Measurements from ENCODE around the gene FSTL3. TPM values are rescaled to one million over a fixed set of nuclear protein-coding genes. Genes with fewer than 3 reads are reported as not detected.

Gene FSTL3
- total RNA-seq, 2 donors from 2014 or later, result 4.5 to 10.1 TPM

DNA sequence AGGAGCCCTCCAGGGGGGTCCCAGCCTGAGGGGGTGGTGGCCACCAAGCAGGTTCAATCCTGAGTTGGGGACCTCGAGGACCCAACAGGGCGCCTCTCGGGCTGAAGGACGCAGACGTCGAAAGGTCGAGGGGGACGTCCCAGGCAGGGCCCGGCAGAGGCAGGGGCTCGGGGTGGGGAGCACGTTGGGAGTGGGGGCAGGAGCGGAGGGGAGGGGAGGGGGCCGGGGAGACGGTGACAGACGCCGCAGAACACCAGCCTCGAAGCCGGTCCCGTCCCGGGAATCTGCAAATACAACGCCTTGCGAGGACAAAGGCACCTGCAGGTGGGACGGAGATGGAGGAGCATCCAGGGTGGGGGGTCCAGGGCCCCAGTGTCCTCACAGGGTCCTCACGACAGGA lies 32.5 kb upstream of the FSTL3 start:
- intact Hi-C loops (cut with DNase I), result no loop called here
- no peak for DNase-seq
- no peak overlapping the region for H3K27ac ChIP-seq
- TF ChIP-seq, protein P1, sequence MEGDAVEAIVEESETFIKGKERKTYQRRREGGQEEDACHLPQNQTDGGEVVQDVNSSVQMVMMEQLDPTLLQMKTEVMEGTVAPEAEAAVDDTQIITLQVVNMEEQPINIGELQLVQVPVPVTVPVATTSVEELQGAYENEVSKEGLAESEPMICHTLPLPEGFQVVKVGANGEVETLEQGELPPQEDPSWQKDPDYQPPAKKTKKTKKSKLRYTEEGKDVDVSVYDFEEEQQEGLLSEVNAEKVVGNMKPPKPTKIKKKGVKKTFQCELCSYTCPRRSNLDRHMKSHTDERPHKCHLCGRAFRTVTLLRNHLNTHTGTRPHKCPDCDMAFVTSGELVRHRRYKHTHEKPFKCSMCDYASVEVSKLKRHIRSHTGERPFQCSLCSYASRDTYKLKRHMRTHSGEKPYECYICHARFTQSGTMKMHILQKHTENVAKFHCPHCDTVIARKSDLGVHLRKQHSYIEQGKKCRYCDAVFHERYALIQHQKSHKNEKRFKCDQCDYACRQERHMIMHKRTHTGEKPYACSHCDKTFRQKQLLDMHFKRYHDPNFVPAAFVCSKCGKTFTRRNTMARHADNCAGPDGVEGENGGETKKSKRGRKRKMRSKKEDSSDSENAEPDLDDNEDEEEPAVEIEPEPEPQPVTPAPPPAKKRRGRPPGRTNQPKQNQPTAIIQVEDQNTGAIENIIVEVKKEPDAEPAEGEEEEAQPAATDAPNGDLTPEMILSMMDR (IDR thresholded peaks at IDR 0.05), result no peak
- H3K27me3 ChIP-seq, result no peaks in the 10 kb centered on the region
- peaks cover 11% of the 10 kb centered on the region for H3K36me3 ChIP-seq
- no peaks in the 10 kb centered on the region for H3K4me1 ChIP-seq
- H3K9me3 ChIP-seq, result no peaks in the 10 kb centered on the region
- no peak overlapping the region for H3K4me3 ChIP-seq
- H3K9ac ChIP-seq (ENCODE audit: low read depth in 2 of 2, low read length in 2 of 2), result no peak overlapping the region

DNA sequence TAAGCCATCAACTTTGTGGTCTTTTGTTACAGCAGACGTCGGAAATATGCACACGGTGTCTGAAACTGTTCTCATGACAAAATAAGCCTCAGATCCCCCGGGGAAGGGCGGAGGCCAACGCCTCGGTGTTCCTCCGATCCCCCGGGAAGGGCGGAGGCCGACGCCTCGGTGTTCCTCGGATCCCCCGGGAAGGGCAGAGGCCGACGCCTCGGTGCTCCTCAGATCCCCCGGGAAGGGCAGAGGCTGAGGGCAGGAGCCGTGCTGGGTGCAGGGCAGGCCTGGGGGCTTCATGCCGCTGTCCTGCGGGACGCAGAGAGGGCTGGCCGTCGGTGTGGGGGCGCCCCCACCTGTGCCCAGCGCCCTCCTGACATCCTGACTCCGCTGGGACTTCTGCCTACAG lies 31.8 kb upstream of the FSTL3 start:
- intact Hi-C loops (cut with DNase I), result no loop called here
- no peaks in the 10 kb centered on the region for H3K9me3 ChIP-seq
- no peaks in the 10 kb centered on the region for H3K27me3 ChIP-seq
- no peak for DNase-seq
- H3K36me3 ChIP-seq, result peaks cover 11% of the 10 kb centered on the region
- no peak overlapping the region for H3K4me3 ChIP-seq
- H3K27ac ChIP-seq, result no peak overlapping the region
- TF ChIP-seq, protein P1 (IDR thresholded peaks at IDR 0.05), result no peak
- no peaks in the 10 kb centered on the region for H3K4me1 ChIP-seq
- no peak overlapping the region for H3K9ac ChIP-seq (ENCODE audit: low read depth in 2 of 2, low read length in 2 of 2)

DNA sequence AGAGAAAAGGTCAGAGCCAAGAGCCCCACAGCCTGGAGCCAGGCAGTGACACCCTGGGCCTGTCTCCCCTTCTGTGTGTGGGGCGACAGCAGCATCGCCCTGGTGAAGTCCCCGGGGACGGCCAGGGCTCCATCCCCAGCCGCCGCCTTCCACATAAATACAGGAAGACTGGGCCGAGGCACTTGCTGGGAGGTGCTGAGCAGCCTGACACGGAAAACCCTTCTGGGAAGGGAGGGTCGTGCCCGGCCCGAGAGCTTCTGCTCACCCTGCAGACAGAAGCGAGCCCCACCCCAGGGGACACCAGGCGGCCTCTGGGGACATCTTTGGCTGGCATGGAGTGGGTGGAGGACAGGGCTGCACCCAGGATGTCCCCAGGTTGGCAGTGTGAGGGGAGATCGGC lies 31.4 kb upstream of the FSTL3 start:
- H3K27me3 ChIP-seq, result no peaks in the 10 kb centered on the region
- H3K36me3 ChIP-seq, result peaks cover 11% of the 10 kb centered on the region
- H3K9ac ChIP-seq (ENCODE audit: low read depth in 2 of 2, low read length in 2 of 2), result no peak overlapping the region
- H3K27ac ChIP-seq, result no peak overlapping the region
- H3K4me3 ChIP-seq, result no peak overlapping the region
- no peaks in the 10 kb centered on the region for H3K4me1 ChIP-seq
- no peak for DNase-seq
- TF ChIP-seq, protein P1 (IDR thresholded peaks at IDR 0.05), result no peak
- intact Hi-C loops (cut with DNase I), result no loop called here
- H3K9me3 ChIP-seq, result no peaks in the 10 kb centered on the region

DNA sequence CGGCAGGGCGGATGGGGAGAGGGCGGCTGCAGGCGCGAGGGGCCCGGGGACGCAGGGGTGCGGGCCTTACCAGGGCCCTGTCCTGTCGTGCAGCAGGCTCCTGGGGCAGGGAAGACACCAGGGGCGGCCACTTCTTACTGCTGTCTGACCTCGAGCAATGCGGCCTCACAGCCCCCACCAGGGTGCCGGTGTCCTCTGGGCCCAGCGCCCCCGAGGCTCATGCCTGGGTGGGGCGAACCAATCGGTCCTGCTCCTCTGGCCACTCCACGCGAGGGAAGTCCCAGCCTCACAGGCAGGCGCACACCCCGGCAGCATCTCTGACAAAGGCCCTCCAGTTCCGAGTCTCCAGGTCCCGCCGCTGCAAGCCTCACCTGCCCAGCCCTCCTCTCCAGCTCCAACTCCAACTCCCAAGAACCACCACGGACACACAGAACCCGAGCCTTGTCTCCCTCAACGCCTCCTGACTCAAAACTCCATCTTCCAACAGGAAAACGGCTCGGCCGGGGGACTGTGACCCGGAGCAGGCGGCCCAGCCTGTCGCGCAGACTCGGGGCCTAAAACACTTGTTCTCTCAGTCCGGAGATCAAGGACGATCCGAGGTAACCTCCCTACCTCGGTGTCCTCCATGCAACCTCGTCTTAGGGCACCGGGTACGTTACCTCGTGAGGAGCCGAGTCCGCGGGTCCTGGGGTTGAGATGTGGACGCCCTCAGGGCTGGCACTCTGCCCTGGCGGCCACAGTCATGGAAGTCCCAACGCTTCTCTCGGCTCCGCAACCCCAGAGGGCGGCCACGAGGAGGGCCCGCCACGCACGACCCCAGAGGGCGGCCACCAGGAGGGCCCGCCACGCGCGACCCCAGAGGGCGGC lies 30.0 kb upstream of the FSTL3 start:
- peaks cover 11% of the 10 kb centered on the region for H3K36me3 ChIP-seq
- no peak overlapping the region for H3K27ac ChIP-seq
- H3K9me3 ChIP-seq, result no peaks in the 10 kb centered on the region
- no peaks in the 10 kb centered on the region for H3K4me1 ChIP-seq
- H3K4me3 ChIP-seq, result no peak overlapping the region
- intact Hi-C loops (cut with DNase I), result no loop called here
- DNase-seq, result no peak
- H3K9ac ChIP-seq (ENCODE audit: low read depth in 2 of 2, low read length in 2 of 2), result no peak overlapping the region
- no peaks in the 10 kb centered on the region for H3K27me3 ChIP-seq
- TF ChIP-seq, protein P1 (IDR thresholded peaks at IDR 0.05), result no peak

DNA sequence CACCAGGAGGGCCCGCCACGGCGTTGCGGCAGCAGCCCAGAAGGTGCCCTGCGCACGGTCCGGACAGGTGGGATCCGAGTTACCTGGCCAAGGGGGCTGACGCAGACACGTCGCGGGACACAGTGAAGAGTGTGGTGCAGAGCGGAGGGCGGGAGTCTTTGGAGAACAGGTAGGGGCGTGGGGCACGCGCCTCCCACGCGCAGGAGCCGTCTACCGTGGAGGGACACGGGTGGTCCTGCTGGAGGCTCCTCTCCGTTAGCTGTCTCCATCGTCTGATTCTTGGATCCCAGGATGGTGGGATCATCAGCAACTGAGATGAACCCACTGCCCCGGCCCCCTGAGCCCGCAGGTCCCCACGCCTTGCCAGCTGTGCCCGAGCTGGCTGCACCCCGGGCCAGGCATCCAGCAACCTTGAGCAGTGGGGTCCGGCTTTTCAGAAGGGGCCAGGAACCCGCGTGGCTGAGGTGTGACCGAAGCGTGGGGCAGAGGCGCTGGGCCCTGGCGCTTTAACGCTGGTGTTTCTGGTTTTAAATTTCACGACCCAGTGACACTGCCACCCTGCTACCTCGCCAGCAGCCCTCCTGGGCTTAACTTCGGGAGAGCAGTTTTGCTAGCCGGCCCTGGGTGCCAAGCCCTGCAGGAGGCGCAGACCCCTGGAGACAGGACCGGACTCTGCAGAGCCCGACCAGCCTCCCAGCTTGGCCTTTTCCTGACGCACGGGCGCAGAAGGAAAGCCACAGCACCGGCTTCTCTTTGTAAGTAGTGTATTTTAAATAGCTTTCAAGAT lies 29.2 kb upstream of the FSTL3 start:
- Histone ChIP-seq H3K27ac (no peak overlapping the region), H3K9ac (ENCODE audit: low read depth in 2 of 2, low read length in 2 of 2) (no peak overlapping the region), H3K36me3 (peaks cover 11% of the 10 kb centered on the region), H3K4me1 (no peaks in the 10 kb centered on the region), H3K27me3 (no peaks in the 10 kb centered on the region), H3K9me3 (no peaks in the 10 kb centered on the region), H3K4me3 (no peak overlapping the region)
- TF ChIP-seq, protein P1 (IDR thresholded peaks at IDR 0.05), result no peak
- no peak for DNase-seq
- intact Hi-C loops (cut with DNase I), result no loop called here
